NCI-H2171 (cell line): ENCODE results near the gene CHTOP.
A peak's percentile ranks its signal among the peaks of the same experiment; 100 is the strongest.
"Not testable (repeated sequence)": the region's sequence is repeated elsewhere in the genome, so short reads cannot be mapped to it uniquely, and the experiment has no call there.

Experiments used
- DNase-seq: peaks from one replicate; lab custom pipeline; 2025; lab: John Stamatoyannopoulos, UW

Gene CHTOP, protein sequence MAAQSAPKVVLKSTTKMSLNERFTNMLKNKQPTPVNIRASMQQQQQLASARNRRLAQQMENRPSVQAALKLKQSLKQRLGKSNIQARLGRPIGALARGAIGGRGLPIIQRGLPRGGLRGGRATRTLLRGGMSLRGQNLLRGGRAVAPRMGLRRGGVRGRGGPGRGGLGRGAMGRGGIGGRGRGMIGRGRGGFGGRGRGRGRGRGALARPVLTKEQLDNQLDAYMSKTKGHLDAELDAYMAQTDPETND

DNA sequence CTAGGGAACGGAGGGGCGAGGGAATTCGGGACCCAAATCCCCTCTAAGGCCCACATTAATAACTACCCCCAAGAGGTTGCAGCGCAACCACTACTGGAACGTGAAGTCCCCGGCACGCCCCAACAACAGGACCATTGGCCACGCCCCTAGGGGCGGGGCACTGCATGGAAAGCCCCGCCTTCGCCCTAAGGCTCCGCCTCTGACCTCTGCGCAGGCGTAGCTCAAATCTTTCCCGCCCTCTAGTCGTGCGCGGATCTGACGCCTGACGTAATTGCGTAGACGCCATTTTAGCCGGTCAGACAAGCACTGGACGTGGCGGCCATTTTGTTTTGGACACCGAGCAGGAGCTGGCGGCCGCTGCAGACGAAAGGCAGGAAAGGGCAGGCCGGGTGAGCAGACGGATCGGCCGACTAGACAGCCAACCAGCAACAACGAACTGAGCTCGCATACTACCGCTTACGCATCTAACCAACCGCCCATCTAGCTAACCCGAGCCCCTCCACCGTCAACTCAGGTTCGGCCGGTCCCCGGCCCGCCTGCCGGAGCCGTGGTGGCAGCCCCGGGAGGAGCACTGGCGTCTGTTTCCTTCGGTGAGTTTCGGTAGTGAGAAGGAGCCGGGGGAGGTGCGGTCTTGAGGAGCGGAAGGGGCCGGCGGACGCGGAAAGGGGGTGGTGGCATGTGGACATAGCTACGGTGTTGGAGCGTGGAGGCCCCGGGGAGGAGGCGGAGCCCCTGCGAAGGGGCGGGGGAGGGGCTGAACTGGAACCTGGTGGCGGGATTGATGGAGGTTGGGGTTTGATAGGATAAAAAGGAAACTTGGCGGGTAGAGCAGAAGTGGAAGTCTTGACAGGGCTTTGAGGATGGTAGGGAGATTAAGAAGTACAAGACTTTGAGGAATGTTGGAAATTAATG is at the start of gene CHTOP:
Gene CHTOP (plus strand): TSS at position 313 of the 912 bp plus-strand sequence. CDS start 2,523 bp downstream, outside the sequence.
- DNase-seq, result peak; percentile 95

DNA sequence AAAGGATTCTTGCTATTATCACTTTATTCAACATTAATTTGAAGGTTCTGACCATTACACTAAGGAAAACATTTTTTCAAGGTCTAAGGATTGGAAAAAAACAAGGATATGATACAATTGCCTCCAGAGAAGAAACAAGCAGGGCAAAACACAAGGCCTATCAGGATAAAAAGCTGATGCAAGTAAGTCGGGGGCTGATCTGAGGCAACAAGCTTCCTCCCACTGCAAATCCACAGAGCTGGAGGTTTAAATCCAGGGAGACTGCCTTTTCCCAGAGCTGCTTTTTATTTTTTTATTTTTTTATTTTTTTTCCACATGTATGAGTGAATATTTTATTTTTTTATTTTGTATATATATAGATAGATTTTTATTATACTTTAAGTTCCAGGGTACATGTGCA is 48.9 kb upstream of the CHTOP start:
- DNase-seq, result no peak

DNA sequence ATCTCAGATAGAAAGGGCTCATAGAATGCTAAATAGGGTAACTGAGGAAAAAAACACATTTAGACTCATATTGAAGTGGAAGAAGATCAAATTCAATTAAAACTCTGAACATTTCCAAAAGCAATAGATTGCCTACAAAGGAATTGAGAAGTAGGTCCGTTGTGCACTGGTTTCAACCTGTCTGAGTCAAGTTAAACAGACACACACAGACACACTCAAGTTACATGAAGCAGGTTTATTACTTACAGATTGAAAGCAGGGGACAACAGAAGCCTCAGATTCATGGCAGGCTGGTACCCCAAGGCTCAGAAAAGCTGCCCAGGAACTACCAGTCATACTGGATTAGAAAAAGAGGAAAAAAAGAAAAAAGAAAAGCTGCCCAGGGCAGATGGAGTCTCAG is 47.5 kb upstream of the CHTOP start:
- no peak for DNase-seq

DNA sequence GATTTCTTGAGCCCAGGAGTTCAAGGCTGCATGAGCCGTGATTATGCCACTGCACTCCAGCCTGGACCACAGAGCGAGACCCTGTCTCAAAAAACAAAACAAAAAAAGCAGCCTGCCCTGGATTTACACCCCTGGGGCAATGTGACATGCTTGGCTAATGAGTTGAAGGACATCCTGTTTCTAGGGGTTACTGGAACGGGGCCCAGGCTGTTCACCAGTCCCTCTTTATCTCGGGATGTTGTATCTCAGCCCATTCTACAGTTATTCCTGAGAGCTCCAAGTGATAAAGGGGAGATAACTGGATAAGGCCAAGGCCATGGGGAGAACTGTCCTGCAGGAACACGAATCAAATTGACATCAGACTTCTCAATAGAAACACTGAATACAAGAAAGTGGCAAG is 46.6 kb upstream of the CHTOP start:
- DNase-seq, result no peak

DNA sequence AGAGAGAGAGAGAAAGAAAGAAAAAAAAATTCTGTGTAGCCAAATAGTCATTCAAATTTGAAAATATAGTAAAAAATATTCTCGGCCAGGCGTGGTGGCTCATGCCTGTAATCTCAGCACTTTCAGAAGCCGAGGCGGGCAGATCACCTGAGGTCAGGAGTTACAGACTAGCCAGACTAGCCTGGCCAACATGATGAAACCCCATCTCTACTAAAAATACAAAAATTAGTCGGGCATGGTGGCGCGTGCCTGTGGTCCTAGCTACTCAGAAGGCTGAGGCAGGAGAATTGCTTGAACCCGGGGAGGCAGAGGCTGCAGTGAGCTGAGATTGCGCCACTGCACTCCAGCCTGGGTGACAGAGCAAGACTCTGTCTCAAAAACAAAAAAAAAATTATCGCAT is 45.8 kb upstream of the CHTOP start:
- DNase-seq, result not testable (repeated sequence)

DNA sequence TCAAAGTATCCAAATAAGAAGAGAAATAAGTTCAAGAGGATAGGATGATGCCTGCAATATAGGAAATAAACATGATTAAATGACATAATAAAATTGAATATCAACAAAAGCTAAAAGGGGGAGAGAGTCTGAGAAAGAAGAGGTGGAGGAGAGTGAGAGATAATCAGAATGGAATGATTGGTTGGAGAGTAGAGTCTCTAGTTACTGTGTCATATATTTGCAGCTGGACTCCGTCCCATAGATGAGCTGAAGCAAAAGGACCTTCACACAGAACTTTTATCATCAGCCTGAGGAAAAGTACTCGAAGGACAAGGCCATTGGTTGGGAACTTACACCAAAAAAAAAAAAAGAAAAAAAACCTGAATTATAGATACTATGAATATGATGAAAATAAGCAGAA is 45.4 kb upstream of the CHTOP start:
- no peak for DNase-seq

DNA sequence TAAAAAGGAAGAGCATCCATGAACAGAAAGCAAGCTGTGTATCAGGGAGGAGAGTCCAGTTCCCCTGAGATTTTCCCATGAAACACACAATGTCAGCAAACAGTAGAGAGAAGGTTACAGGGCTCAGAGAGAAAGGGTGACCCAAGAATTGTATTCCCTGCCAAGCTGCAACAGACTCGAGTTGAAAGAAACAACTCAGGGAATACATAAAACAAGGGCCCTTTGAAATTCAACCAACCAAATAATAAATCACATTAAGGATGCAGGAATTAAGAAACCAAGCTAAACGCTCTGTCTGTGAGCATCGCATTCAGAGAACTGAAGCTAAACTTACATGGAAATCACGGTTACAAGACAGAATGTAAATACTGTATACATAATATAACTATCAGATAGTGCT is 41.1 kb upstream of the CHTOP start:
- no peak for DNase-seq

DNA sequence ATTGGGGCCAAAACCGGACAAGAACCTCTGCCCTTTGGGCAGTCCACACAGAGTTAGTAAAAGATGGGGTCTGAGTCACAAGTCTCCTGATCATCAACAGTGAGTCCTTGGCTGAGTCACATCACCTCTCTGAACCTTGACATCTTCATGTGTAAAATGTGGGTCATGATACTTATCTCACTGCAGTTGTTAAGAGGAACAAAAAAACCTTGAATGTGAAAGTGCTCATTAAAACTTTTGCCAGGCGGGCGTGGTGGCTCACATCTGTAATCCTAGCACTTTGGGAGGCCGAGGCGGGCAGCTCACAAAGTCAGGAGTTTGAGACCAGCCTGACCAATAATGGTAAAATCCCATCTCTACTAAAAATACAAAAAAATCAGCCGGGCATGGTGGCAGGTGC is 36.7 kb upstream of the CHTOP start:
- no peak for DNase-seq

DNA sequence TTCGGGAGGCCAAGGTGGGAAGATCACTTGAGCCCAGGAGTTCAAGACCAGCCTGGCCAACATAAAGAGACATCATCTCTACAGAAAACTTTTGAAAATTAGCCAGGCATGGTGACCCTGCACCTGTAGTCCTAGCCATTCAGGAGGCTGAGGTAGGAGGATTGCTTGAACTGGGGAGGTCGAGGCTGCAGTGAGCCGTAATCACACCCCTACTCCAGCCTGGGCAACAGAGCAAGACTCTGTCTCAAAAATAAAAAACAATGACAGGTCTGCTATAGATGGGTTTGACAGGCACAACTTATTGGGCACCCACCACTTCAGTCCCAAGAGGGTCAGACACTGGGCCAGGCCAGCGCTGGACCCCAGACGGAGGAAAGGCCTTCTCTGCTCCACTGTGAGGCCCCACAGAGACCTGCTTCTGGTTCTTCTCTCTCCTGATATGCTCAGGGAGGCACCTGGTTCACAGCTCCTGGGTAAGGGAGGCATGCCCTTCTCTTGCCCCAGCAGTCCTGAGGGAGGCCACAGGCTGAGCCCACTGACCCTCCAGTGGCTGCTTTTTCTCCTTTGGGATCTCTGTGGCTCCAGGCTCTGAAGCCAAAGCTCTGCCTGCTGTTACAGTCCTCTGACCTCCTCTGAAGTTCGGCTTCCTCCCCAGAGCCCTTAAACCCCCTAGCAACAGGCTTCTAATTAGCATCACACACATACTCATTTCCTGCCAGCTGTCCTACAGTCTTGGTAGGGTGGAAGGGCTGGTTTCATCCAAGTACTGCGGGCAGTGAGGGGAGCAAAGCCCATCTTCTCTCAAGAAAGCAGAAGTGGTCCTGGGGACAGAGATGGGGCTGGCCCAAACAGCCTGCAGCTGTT is 35.3 kb upstream of the CHTOP start:
- no peak for DNase-seq

DNA sequence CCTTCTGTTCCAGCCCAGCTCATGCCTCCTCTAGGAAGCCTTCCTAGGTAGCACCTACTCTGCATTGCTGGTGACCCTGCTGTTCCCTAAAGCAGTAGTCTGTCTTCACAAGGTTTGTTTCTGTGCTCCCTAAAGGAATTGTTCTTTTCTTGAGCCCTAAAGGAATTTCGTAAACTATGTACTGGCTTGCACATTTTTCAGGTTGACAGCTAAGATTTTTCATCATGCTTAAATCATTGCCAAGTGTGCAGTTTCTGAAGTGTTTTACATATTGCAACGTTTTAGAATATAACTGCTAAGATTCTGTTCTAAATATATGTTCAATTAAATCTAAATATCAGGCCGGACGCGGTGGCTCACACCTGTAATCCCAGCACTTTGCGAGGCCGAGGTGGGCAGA is 34.0 kb upstream of the CHTOP start:
- DNase-seq, result no peak

DNA sequence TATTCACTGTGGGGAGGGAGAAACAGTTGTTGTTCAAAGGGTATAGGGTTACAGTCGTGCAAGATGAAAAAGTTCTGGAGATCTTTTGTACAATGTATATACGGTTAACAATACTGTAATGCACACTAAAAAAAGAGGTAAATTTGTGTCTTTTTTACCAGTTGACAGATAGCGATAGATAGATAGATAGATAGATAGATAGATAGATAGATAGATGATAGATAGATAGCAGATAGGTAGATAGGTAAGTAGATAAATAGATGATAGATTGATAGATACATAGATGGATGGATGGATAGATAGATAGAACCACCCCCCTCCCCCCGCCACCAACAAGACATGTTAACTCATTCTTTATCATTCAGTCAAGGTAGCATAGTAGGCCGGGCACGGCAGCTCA is 31.1 kb upstream of the CHTOP start:
- DNase-seq, result no peak

DNA sequence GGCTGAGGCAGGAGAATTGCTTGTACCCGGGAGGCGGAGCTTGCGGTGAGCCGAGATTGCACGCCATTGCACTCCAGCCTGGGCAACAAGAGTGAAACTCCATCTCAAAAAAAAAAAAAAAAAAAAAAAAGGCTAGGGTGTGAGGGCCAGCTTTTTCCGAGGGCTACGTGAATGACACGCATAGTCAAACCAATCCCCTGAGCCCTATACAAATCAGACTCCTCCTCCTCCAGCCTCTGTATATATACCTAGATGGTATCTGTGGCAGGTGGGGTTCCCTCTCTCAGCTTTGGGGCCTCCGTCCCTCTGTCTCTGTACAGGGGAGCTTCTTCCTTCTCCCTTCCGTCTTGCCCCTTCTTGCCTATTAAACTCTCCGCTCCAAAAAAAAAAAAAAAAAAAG is 27.7 kb upstream of the CHTOP start:
- DNase-seq, result no peak

DNA sequence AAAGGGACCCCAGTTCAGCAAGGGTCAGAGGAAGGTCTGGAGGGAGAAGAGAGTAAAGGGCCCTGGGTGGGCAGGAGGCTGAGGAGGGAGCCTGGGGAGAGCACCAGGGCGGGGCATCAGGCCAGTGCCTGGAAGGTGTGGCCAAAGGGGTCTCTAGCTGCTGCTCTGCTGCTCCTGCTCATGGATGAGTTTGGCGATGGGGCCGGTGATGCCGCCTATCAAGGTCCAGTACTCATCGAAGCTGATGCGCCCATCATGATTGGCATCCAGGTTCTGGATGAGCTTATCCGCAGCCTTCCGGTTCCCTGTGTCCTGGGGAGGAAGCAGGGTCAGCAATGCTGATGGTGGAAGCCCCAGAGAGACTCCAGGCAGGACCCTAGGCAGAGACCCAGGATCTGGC is 26.5 kb upstream of the CHTOP start:
- no peak for DNase-seq

DNA sequence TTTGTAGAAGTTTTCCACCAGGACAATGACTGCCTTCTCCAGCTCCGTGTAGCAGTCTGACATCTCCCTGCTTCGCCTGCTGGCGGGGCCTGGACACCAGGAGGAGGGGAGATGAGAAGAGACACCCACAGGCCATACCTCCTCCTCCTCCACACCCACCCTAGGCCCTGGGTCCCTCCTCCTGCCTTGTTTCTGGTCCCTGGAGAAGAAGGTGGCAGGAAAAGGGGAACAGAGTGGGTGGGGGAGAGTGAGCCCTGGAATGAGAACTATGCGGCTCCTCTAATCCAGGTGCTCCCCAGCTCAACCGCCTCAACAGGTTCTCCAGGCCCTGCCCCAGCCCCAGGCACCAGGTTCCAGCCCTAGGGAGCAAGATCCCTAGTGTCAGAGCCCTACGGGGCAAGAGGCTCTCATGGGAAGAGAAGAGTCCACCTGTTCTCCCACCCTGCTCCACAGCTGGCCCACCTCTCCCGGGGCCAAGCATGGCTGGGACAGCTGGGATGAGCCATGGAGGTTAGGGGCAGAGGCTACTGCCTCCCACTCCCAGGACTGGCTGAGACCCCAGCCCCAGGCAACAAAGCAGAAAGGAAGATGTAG is 25.7 kb upstream of the CHTOP start:
- DNase-seq, result no peak

DNA sequence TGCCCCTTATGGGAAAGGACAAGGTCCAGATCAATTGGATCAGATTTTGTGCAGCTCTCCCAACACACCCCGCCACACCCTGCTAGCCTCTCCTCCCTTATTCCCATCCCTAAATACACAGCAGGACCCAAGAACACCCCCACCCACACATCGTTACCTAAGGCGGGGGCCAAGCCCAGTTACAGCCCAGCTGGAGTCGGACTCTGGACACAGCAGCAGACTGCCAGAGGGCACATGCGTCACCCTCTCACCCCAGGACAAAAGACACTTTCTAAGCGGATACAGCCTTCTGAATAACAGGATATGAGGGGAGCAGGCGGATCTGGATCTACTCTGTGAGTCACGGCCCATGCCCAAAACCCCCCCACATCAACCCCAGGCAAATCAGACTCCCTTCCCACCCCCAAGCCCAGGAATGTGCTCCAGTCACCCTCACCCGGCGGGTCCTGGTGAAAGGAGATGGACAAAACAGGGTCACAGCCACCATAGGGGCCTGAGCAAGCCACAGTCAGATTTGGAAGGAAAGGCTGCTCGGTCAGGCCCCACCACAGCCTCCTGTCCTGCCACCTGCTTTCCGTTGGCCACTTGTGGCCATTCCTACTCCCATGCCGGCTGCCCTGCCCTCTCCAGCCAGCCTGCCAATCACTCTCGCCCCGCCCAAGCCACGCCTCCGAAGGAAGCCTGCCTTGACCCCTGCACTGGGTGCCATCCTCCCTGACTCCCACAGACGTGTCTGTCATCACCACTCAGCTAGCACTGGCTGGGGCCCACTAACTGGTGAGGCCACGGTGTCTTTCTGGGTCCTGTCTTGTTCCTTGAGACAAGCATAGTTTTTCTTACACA is 24.9 kb upstream of the CHTOP start:
- no peak for DNase-seq

DNA sequence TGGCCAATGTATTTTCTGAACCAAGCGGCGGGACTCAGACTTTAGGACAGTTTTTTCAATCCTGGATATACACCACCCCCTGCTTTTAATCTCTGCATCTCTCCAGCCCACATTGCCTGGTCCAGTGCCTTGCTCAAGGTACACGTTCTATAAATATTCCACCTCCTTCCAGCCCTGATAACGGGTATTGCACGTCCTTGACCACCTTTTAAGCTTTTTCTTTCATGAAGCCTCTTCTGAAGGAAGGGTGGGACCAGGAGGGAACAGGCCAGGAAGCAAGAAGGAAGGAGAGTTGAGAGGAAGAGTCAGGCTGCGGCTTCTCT is 24.3 kb upstream of the CHTOP start:
- no peak for DNase-seq

DNA sequence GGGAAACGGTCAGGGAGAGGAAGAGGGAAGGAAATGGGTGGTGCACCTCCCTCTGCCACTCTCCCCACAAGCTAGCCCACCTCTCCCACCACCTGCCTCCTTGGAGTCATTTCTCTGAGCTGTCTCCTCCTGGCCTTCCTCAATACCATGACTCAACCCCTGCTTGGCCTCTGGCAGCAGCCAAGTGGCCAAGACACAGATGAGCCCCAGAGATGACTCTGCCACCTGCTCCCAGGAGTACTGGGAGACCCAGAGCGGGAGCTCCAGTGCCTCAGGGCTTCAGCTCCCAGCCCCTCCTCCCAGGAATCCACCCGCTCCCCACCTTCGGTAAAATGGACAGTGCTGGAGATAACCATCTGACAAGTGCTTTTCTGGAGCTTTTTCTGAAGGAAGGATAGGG is 23.5 kb upstream of the CHTOP start:
- no peak for DNase-seq

DNA sequence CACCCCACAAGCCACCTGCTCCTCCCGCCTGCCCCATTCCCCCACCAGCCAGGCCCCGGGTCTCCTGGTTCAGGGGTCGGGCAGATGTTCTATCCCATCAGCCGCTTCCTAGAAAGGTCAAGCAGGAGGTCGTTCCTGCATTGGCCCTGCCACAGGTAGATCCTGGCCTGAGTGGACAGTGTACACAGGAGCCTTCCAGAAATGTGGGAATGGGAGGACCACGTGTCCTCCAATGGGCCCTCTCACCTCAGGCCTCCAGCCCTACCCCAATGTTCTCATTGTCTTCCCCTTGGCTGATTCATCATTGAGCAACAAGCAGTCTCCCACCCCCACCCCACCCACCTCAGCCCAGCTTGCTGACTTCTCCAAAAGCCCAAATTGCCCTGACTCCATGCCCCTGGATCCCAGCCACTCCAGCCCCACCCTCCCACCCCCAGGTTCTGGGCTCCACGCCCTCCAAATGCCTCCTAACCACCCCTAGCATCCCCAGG is 23.0 kb upstream of the CHTOP start:
- DNase-seq, result no peak

DNA sequence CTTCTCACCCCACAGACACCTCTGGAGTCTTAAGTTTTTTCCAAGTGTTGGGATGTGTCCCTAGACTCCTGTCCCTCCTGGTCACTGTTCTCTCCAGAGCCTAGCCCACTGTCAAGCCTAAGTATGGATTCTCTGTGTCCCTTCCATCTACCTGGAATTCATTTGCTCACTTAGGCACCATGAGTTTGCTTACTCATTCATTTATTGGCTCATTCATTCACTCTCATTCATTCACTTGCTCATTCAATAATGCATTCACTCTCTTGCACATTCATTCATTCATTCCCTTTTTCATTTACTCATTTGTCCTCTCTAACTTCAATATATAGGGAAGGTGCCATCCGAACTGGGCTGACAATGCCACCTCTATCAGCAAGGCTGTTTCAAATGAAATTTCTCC is 22.5 kb upstream of the CHTOP start:
- DNase-seq, result no peak

DNA sequence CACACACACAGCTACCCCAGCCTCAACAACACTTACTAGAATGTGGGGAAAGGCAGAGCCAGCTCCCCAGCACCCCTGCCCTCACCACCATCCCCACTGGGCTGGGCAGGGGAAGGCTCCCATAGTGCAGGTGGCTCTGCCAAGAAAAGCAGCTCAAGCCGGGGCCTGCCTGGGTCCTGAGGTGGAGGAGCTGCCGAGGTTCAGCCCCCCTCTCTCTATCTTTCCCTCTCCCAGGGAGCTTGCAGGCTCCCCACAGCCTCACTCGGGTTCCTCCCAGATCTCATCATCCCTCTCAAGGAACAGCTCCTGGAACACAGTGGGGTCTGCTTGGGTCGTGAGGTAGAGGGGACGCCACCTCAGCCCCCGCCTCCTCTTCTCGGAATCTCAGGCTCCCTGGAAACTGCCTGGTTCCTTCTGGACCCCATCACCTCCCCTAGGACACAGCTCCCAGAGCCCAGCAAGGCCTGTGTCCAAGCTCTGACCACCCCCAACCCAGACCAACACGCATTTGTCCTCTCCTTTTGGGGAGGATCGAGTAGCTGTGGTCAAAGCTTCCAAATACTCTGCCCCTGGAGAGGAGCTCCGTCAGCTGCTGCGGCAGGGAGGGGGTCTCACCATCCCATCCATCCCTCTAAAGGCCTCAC is 21.6 kb upstream of the CHTOP start:
- no peak for DNase-seq
